LHCN-M2 (cell line): ENCODE measurements around the gene RBBP5. TPM values are rescaled to one million over a fixed set of nuclear protein-coding genes. Genes with fewer than 3 reads are reported as not detected.
A peak's percentile ranks its signal among the peaks of the same experiment; 100 is the strongest.
"Not testable (repeated sequence)": the region's sequence is repeated elsewhere in the genome, so short reads cannot be mapped to it uniquely, and the experiment has no call there.

Experiments
- DNase-seq: peaks from one replicate; pipeline ENCODE4 v3.0.0-alpha.2; 2012; ENCODE audit warnings: low read depth
- polyA plus RNA-seq: library from polyadenylated mRNA; unstranded; fragments of >200 nt; gene quantifications from one replicate; pipeline ENCODE4 v1.2.1, GENCODE V29; 2012; ENCODE audit warnings: missing spikeins
- total RNA-seq: library from RNA; depleted of rRNA; stranded (reverse); fragments of >200 nt; gene quantifications from 2 replicates; pipeline ENCODE4 v1.2.3, GENCODE V29; 2014; rRNA removed

Gene RBBP5
- 18.0 and 20.5 TPM in 2 replicates for total RNA-seq
- 6.7 TPM for polyA plus RNA-seq

GRCh38 chr1:205121660-205122488 lies at the start of gene RBBP5:
Gene RBBP5, minus strand, starts transcription at chr1:205121978. Its CDS starts 105 bp downstream, at chr1:205121873.
- peak; percentile 95 for DNase-seq

GRCh38 chr1:205171369-205171768 lies 49.6 kb upstream of the RBBP5 start:
- DNase-seq, result no peak

- DNase-seq, result no peak
Measured at GRCh38 chr1:205170532-205171269, 48.9 kb upstream of the RBBP5 start.

- DNase-seq, result no peak
Measured at GRCh38 chr1:205169248-205169647, 47.5 kb upstream of the RBBP5 start.

GRCh38 chr1:205168291-205168690 lies 46.5 kb upstream of the RBBP5 start:
- DNase-seq, result peak; percentile 62

- no peak for DNase-seq
Measured at GRCh38 chr1:205162301-205162700, 40.5 kb upstream of the RBBP5 start.

- no peak for DNase-seq
Measured at GRCh38 chr1:205161076-205161475, 39.3 kb upstream of the RBBP5 start.

GRCh38 chr1:205158048-205158616 lies 36.4 kb upstream of the RBBP5 start:
- DNase-seq, result no peak

GRCh38 chr1:205155665-205156377 lies 34.0 kb upstream of the RBBP5 start:
- DNase-seq, result not testable (repeated sequence)

GRCh38 chr1:205152505-205152904 lies 30.7 kb upstream of the RBBP5 start:
- DNase-seq, result no peak

- no peak for DNase-seq
Measured at GRCh38 chr1:205150651-205151428, 29.1 kb upstream of the RBBP5 start.

GRCh38 chr1:205147191-205147835 lies 25.5 kb upstream of the RBBP5 start:
- peak; percentile 53 for DNase-seq

GRCh38 chr1:205144751-205145150 lies 23.0 kb upstream of the RBBP5 start:
- peak; percentile 47 for DNase-seq

- no peak for DNase-seq
Measured at GRCh38 chr1:205144046-205144720, 22.4 kb upstream of the RBBP5 start.

GRCh38 chr1:205142102-205142469 lies 20.3 kb upstream of the RBBP5 start:
- DNase-seq, result no peak

GRCh38 chr1:205141236-205142101 lies 19.7 kb upstream of the RBBP5 start:
- peak; percentile 69 for DNase-seq

- DNase-seq, result no peak
Measured at GRCh38 chr1:205140113-205140512, 18.3 kb upstream of the RBBP5 start.

GRCh38 chr1:205137901-205138300 lies 16.1 kb upstream of the RBBP5 start:
- DNase-seq, result no peak

- no peak for DNase-seq
Measured at GRCh38 chr1:205133287-205133686, 11.5 kb upstream of the RBBP5 start.
